GM19238 (cell line): Measurements from ENCODE around the gene PKNOX2.

ENCODE experiments used
- DNase-seq: peaks from one replicate; pipeline ENCODE4 v3.0.0; 2011; ENCODE audit warnings: low spot score; ENCODE audit not compliant: insufficient read length

PKNOX2 gene

GRCh38 chr11:125402435-125402834 lies 237.9 kb downstream of the PKNOX2 start:
- no peak for DNase-seq

- DNase-seq, result no peak
Observed at GRCh38 chr11:125404157-125404810, 239.7 kb downstream of the PKNOX2 start.

GRCh38 chr11:125404811-125405790 lies 240.6 kb downstream of the PKNOX2 start:
- peak; percentile 71 for DNase-seq

- DNase-seq, result no peak
Observed at GRCh38 chr11:125407046-125407445, 242.5 kb downstream of the PKNOX2 start.

- no peak for DNase-seq
Observed at GRCh38 chr11:125408311-125408711, 243.8 kb downstream of the PKNOX2 start.

- DNase-seq, result no peak
Observed at GRCh38 chr11:125410091-125410490, 245.5 kb downstream of the PKNOX2 start.

- DNase-seq, result no peak
Observed at GRCh38 chr11:125412177-125412496, 247.6 kb downstream of the PKNOX2 start.

GRCh38 chr11:125412509-125412908 lies 248.0 kb downstream of the PKNOX2 start:
- no peak for DNase-seq

GRCh38 chr11:125413226-125413625 lies 248.7 kb downstream of the PKNOX2 start:
- no peak for DNase-seq

GRCh38 chr11:125414121-125414520 lies 249.6 kb downstream of the PKNOX2 start:
- DNase-seq, result no peak

- DNase-seq, result no peak
Observed at GRCh38 chr11:125416981-125417935, 252.7 kb downstream of the PKNOX2 start.

- no peak for DNase-seq
Observed at GRCh38 chr11:125418396-125418795, 253.8 kb downstream of the PKNOX2 start.

GRCh38 chr11:125422681-125423080 lies 258.1 kb downstream of the PKNOX2 start:
- DNase-seq, result no peak

GRCh38 chr11:125423247-125423849 lies 258.8 kb downstream of the PKNOX2 start:
- peak; percentile 28 for DNase-seq

GRCh38 chr11:125425601-125426000 lies 261.1 kb downstream of the PKNOX2 start:
- DNase-seq, result no peak

- no peak for DNase-seq
Observed at GRCh38 chr11:125426818-125427528, 262.4 kb downstream of the PKNOX2 start.

GRCh38 chr11:125428486-125429173 lies 264.1 kb downstream of the PKNOX2 start:
- no peak for DNase-seq

- DNase-seq, result peak; percentile 46
Observed at GRCh38 chr11:125429174-125429707, 264.7 kb downstream of the PKNOX2 start.

- DNase-seq, result no peak
Observed at GRCh38 chr11:125429807-125430678, 265.5 kb downstream of the PKNOX2 start.
